PFSK-1 (cell line): ENCODE data around the gene KRTAP4-3.

Experiments
- POLR2AphosphoS5 ChIP-seq: IDR thresholded peaks from 2 replicates; pipeline ENCODE4 v1.6.1; 2012; ENCODE audit warnings: low read depth, mild to moderate bottlenecking, control low read depth, low read length, moderate library complexity
- SIN3A ChIP-seq: IDR thresholded peaks from 2 replicates; pipeline ENCODE4 v1.6.1; 2012; ENCODE audit warnings: mild to moderate bottlenecking, low read length, moderate library complexity, borderline replicate concordance; ENCODE audit not compliant: insufficient read depth
- TAF1 ChIP-seq: IDR thresholded peaks from 2 replicates; pipeline ENCODE4 v1.6.1; 2012; ENCODE audit warnings: low read length, control low read depth, borderline replicate concordance; ENCODE audit not compliant: insufficient read depth
- TF ChIP-seq, protein P1 (sequence below), 2 experiments: IDR thresholded peaks; 2 replicates each; pipeline versions ENCODE4 v1.6.1 to v1.8.0; 2011 to 2012; ENCODE audit warnings: low read depth in 2 of 2, low read length in 2 of 2, control low read depth in 1 of 2, inconsistent platforms in 1 of 2, mild to moderate bottlenecking in 1 of 2, moderate library complexity in 1 of 2; ENCODE audit not compliant: insufficient read depth in 1 of 2

DNA sequence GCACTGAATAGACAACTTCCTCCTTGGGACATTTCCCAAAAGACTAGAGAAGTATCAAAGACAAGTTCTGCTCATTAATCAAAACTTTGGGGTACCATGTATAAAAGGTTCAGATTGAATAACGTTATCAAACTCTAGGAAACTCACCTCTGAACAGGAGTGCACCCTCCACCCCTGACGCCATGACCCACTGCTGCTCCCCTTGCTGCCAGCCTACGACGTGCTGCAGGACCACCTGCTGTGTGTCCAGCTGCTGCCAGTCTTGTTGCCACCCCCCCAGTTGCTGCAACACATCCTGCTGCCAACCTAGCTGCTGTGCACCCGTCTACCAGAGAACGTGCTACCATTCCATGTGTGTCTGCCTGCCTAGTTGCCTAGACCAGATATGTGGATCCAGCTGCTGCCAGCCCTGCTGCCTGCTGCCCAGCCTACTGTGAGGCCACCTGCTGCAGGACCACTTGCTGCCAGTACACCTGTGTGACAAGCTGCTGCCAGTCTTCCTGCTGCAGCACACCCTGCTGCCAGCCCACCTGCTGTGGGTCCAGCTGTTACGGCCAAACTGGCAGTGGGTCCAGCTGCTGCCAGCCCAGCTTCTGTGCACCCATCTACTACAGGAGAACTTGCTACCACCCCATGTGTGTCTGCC lies 44.6 kb upstream of the KRTAP4-3 start:
- TF ChIP-seq TAF1: no peak
- no peak for TF ChIP-seq POLR2AphosphoS5
- no peak for TF ChIP-seq SIN3A
- TF ChIP-seq, protein P1, sequence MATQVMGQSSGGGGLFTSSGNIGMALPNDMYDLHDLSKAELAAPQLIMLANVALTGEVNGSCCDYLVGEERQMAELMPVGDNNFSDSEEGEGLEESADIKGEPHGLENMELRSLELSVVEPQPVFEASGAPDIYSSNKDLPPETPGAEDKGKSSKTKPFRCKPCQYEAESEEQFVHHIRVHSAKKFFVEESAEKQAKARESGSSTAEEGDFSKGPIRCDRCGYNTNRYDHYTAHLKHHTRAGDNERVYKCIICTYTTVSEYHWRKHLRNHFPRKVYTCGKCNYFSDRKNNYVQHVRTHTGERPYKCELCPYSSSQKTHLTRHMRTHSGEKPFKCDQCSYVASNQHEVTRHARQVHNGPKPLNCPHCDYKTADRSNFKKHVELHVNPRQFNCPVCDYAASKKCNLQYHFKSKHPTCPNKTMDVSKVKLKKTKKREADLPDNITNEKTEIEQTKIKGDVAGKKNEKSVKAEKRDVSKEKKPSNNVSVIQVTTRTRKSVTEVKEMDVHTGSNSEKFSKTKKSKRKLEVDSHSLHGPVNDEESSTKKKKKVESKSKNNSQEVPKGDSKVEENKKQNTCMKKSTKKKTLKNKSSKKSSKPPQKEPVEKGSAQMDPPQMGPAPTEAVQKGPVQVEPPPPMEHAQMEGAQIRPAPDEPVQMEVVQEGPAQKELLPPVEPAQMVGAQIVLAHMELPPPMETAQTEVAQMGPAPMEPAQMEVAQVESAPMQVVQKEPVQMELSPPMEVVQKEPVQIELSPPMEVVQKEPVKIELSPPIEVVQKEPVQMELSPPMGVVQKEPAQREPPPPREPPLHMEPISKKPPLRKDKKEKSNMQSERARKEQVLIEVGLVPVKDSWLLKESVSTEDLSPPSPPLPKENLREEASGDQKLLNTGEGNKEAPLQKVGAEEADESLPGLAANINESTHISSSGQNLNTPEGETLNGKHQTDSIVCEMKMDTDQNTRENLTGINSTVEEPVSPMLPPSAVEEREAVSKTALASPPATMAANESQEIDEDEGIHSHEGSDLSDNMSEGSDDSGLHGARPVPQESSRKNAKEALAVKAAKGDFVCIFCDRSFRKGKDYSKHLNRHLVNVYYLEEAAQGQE (IDR thresholded peaks at IDR 0.05; ENCODE audit: insufficient read depth in 1 of 2, low read depth in 2 of 2, low read length in 2 of 2): no peak
